ENCODE data around the gene SEPTIN2.

- TF ChIP-seq POLR2A (IDR thresholded peaks at IDR 0.05; ENCODE audit: low read depth, low read length) = no peak
- TF ChIP-seq CTCF (IDR thresholded peaks at IDR 0.05; ENCODE audit: extremely low read depth in 1 of 2, insufficient read depth in 1 of 2, low read depth in 1 of 2, low read length in 2 of 2) = no peak
- TF ChIP-seq MAX (IDR thresholded peaks at IDR 0.05; ENCODE audit: insufficient read depth, insufficient read length) = no peak
- no peak for TF ChIP-seq MYC (IDR thresholded peaks at IDR 0.05; ENCODE audit: low read depth, low read length)
- no peak for TF ChIP-seq POLR2AphosphoS5 (IDR thresholded peaks at IDR 0.05; ENCODE audit: insufficient read depth, low read depth, low read length)
Measured at GRCh38 chr2:241312082-241312481, 3.6 kb upstream of the SEPTIN2 start.
